Esophagus squamous epithelium (tissue), 5 donors: ENCODE results near the gene TTC23L. TPM values are rescaled to one million over a fixed set of nuclear protein-coding genes. Genes with fewer than 3 reads are reported as not detected.
A peak's percentile ranks its signal among the peaks of the same experiment; 100 is the strongest.

Experiments used
- DNase-seq: peaks from one replicate; lab custom pipeline; 2025; lab: John Stamatoyannopoulos, UW
- H3K27ac ChIP-seq, 4 donors: fragments of 200-600 bp; sonication (generic); one replicate each; pipeline ENCODE4 v1.5.1; 2016 to 2019; ENCODE audit warnings: mild to moderate bottlenecking in 1 of 4
- H3K27me3 ChIP-seq, 4 donors: fragments of 200-600 bp; sonication (generic); 1 replicate in 3 of 4; 2 replicates in 1 of 4; pipeline versions ENCODE4 v1.5.1 to v1.6.0; 2017 to 2021; ENCODE audit warnings: antibody characterized with exemption in 1 of 4
- H3K36me3 ChIP-seq, 3 donors: fragments of 200-600 bp; sonication (generic); one replicate each; pipeline ENCODE4 v1.5.1; 2016 to 2019
- H3K4me1 ChIP-seq, 3 donors: fragments of 200-600 bp; sonication (generic); one replicate each; pipeline ENCODE4 v1.5.1; 2017 to 2019
- H3K4me3 ChIP-seq, 4 donors: fragments of 200-600 bp; sonication (generic); 1 replicate in 3 of 4; 2 replicates in 1 of 4; pipeline ENCODE4 v1.5.1; 2016 to 2019; ENCODE audit warnings: mild to moderate bottlenecking in 2 of 4, moderate library complexity in 1 of 4
- H3K9me3 ChIP-seq, 3 donors: fragments of 200-600 bp; sonication (generic); one replicate each; pipeline ENCODE4 v1.5.1; 2016 to 2019
- CTCF ChIP-seq, 6 experiments: fragments of 450-650 bp in 4 of 6; fragments of 200-600 bp in 2 of 6; sonication (generic) in 2 of 6; IDR thresholded peaks; one replicate each; pipeline ENCODE4 v1.5.1; 2016 to 2019; ENCODE audit warnings: antibody characterized with exemption in 6 of 6, mild to moderate bottlenecking in 4 of 6, moderate library complexity in 4 of 6
- POLR2A ChIP-seq, 4 donors: fragments of 450-650 bp; IDR thresholded peaks; one replicate each; pipeline ENCODE4 v1.6.1; 2017; ENCODE audit warnings: antibody characterized with exemption in 4 of 4, mild to moderate bottlenecking in 4 of 4, moderate library complexity in 3 of 4
- WGBS, 2 donors: methylation state at CpG; one replicate each; pipeline ENCODE4 v1.1.5; 2018; 5-methylcytosine and 5-hydroxymethylcytosine counted together
- intact Hi-C: fragments of 100-400 bp; cut with DNase I; formaldehyde crosslinking; loops from one replicate; pipeline ENCODE4 v1.15.0; 2022
- total RNA-seq, 4 donors: library from RNA; depleted of rRNA; stranded (reverse); fragments of >200 nt; gene quantifications; one replicate each; pipeline ENCODE4 v1.1.0, GENCODE V29; 2016
- donor health status: DM: yes; HTN: yes; CAD: no.

TTC23L gene, protein sequence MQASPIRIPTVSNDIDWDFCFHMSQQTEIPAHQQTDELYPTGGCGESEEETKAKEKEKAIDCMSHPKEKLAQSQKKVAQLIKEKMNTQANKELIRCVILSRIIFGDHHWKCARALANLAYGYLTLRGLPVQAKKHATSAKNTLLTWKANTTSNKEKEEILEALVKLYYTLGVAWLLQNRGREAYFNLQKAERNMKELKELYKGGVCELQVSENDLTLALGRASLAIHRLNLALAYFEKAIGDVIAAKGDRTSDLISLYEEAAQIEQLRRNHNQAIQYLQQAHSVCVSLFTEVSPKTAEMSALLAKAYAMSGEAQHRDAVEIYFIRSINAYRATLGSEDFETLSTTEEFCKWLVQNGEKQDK
- under 1 TPM in 2 of 4 donors, not detected in 2; 0.09 to 0.19 TPM for total RNA-seq

GRCh38 chr5:34838785-34839714, at the start of gene TTC23L:
TSS of gene TTC23L (plus strand) at chr5:34839164. CDS start at chr5:34840672, 1,508 bp downstream.
- DNase-seq, result peak; percentile 62
- Histone ChIP-seq H3K36me3 (no peaks in the 10 kb centered on the region), H3K4me3 (peak within 1 kb of the TSS; percentile 72 to 91 (median 74)), H3K27ac (peak within 1 kb of the TSS; percentile 52 to 84 (median 68)), H3K4me1 (peaks cover 0 to 23% (median 0%) of the 10 kb centered on the region in 3 donors), H3K9me3 (no peaks in the 10 kb centered on the region), H3K27me3 (no peaks in the 10 kb centered on the region)
- intact Hi-C loops, result no loop called here
- WGBS, 2 donors, result 8 to 10% methylated on average over 9 to 31 of the region's 73 CpGs
- TF ChIP-seq CTCF (IDR thresholded peaks at IDR 0.05), result no peak
- peak in 2 of 4 donors; percentile 29 to 57 for TF ChIP-seq POLR2A (IDR thresholded peaks at IDR 0.05)

- no peak overlapping the region for H3K4me3 ChIP-seq
- 85 to 94% methylated on average over 2 of the region's 2 CpGs for WGBS, 2 donors
- intact Hi-C loops, result no loop called here
- TF ChIP-seq POLR2A (IDR thresholded peaks at IDR 0.05) (no peak), CTCF (IDR thresholded peaks at IDR 0.05) (no peak)
- no peaks in the 10 kb centered on the region for H3K9me3 ChIP-seq
- H3K36me3 ChIP-seq, result no peaks in the 10 kb centered on the region
- no peaks in the 10 kb centered on the region for H3K27me3 ChIP-seq
- no peak for DNase-seq
- H3K27ac ChIP-seq, result no peak overlapping the region
- peaks cover 0 to 15% (median 4%) of the 10 kb centered on the region in 3 donors for H3K4me1 ChIP-seq
Observed at GRCh38 chr5:34789639-34790038, 49.3 kb upstream of the TTC23L start.

DNA sequence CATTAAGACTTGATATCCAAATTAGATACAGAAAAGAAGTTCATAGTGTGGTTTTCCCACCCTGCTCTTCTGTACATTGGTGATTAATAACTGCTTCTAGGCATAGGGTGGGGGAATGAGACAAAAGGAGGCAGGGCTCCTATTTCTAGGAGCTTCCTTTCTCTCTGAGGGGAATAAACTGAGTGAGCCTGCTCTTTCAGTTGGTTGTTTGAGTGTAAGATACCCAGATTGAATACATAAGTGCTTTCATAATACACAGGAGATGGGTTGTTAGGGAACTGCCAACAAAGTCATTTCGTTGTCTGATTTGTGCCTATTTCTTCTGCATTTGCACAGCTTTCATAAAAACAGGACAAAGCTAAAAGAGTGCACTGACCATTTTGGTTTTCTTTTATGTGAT, 48.9 kb upstream of the TTC23L start:
- Histone ChIP-seq H3K27me3 (no peaks in the 10 kb centered on the region), H3K4me3 (no peak overlapping the region), H3K27ac (no peak overlapping the region), H3K4me1 (peaks cover 0 to 15% (median 4%) of the 10 kb centered on the region in 3 donors), H3K36me3 (no peaks in the 10 kb centered on the region), H3K9me3 (no peaks in the 10 kb centered on the region)
- no peak for TF ChIP-seq CTCF (IDR thresholded peaks at IDR 0.05)
- TF ChIP-seq POLR2A (IDR thresholded peaks at IDR 0.05), result no peak
- intact Hi-C loops, result no loop called here
- no peak for DNase-seq
- 57 to 59% methylated on average over 1 of the region's 1 CpG for WGBS, 2 donors

DNA sequence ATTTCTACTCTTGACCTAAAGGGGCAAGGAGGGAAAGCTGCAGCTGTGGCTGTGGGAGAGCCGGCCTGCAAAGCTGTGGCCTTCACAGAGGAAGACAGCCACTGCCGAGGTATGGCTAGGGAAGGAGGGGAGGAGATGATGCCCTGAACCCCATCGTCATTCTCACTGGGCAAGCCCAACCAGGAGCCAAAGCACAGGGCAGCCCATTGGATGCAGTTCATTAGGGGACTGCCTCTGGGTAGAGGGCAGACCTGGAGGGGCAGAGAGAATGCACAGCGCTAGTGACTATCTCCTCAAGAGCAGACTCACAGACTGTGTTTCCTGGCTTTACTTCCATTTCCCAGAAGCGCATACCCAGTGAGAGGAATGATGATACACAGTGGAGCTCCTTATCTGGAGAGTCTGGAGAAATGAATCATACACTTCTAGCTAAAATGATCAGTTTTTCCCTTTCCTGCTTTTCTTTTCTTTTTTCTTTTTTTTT, 47.2 kb upstream of the TTC23L start:
- intact Hi-C loops, result no loop called here
- no peak for TF ChIP-seq POLR2A (IDR thresholded peaks at IDR 0.05)
- TF ChIP-seq CTCF (IDR thresholded peaks at IDR 0.05), result no peak
- 76 to 86% methylated on average over 5 of the region's 5 CpGs for WGBS, 2 donors

More for the DNA sequence above, 47.2 kb upstream of the TTC23L start:
- Histone ChIP-seq H3K27ac (no peak overlapping the region), H3K36me3 (peaks cover 0 to 11% (median 0%) of the 10 kb centered on the region in 3 donors), H3K9me3 (no peaks in the 10 kb centered on the region), H3K27me3 (no peaks in the 10 kb centered on the region), H3K4me3 (no peak overlapping the region), H3K4me1 (peaks cover 0 to 15% (median 4%) of the 10 kb centered on the region in 3 donors)
- DNase-seq, result no peak
